GM18951 (cell line): ENCODE data around the gene BMAL2.

Experiments used
- POLR2A ChIP-seq: IDR thresholded peaks from 4 replicates; pipeline ENCODE4 v1.6.1; 2011; ENCODE audit warnings: mild to moderate bottlenecking; ENCODE audit not compliant: insufficient read length, insufficient read depth; ENCODE audit errors: extremely low read depth
- in situ Hi-C: fragments of 300-500 bp; cut with MboI; formaldehyde crosslinking; loops from one replicate; pipeline ENCODE4 v1.12.0; 2022; ENCODE audit warnings: low sequenced_read_pairs, mixed read lengths, inconsistent platforms; ENCODE audit not compliant: unreplicated experiment

BMAL2 gene

DNA sequence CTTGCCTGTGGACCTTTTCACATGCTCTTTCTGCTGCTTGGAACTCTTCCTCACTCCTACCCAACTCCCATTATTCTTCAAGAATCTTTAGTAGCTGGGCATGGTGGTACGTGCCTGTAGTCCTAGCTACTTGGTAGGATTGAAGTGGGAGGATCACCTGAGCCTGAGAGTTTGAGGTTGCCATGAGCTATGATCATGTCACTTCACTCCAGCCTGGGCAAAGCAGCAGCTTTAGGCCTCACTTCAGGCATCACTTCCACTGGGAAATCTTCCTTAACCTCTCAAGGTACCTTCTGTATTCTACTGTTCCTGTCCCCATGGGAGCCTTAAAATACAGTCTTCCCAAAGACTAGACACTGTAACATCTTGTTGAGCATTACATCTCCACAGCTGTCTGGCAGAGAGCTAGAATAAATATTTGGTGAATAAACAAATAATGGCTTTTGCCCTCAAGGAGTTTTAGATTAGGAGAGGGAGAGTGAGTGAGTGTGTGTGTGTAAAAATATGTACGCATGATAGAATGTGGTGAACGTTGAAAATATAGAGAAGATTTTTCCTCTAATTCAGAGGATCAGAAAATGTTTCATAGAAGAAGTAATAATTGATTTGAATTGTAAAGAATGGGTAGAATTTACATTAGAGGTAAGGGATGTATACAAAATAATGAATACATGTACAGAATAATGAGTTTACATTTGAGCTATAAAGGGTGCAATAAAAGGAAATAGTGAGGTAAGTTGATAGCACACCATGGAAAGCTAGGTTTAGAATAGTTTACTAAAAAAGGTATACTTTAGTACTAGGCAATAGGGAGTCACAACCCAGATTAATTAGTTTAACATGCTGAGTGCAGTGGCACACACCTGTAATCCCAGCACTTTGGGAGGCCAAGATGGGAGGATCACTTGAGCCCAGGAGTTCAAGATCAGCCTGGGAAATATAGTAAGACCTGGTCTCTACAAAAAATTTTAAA is 29.2 kb upstream of the BMAL2 start:
- in situ Hi-C loops, result no loop called here

GRCh38 chr12:27304856-27305255 is 27.8 kb upstream of the BMAL2 start:
- TF ChIP-seq POLR2A, result no peak
- in situ Hi-C loops, result no loop called here

More for the DNA sequence above, 29.2 kb upstream of the BMAL2 start:
- no peak for TF ChIP-seq POLR2A

DNA sequence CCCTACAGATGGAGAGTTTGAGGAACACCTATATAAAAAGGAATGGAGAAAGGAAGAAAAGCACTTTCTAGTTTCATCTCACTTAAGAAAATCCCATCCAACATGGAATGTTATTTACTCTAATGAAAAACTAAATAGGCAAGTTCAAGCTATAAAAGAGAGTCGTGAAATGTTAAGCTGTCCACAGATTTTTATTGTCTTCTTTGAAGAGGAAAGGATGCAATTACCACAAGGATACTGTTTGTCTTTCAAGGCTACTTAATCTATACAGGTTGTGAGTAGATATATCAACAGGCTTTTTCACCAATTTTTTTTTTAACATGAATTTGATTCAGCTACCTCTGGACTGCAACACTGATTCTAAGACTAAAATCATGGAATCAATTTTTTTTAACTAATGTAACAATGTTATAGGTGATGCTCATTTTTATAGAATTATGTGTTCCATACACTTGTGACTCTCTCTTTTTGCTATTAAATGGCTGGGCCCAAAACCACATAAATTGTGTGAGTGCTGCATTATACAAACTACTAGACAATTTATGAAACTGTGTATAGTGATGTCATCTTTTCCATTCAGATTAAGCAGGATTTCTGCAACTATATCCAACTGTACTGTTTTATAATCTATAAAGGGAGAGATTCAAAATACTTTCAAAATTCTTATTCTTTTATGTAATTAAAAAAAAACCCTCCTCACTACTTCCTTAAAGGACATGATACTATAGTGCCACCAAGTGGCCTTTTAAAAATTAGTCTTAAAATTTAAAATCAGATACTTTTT is 26.8 kb upstream of the BMAL2 start:
- in situ Hi-C loops, result no loop called here
- TF ChIP-seq POLR2A, result no peak

DNA sequence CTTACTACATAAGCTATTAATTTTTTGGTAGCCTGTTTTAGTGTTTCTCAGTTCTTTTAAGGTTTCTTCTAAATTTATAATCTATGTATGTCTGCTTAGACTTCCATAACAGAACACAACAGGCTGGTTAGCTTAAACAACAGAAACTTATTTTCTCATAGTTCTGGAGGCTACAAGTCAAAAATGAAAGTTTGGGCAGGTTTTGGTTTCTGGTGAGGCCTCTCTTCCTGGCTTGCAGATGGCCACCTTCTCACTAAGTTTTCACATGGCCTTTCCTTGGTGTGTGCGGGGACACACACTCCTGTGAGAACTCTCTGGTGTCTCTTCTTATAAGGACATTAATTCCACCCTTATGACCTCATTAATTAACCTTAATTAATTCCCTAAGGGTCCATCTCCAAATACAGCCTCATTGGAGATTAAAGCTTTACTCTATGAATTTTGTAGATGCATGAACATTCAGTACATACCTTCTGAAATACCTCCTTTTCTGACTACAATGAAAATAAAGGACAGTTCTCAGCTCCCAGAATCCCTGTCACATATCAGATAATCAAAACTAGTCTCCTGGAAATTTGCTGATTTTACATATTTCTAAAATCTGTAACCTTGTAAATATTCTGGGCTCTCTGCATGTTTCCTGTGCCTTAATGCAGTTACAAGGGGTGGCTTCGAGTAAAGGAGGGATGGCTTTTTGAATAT is 23.2 kb upstream of the BMAL2 start:
- in situ Hi-C loops, result no loop called here
- TF ChIP-seq POLR2A, result no peak

DNA sequence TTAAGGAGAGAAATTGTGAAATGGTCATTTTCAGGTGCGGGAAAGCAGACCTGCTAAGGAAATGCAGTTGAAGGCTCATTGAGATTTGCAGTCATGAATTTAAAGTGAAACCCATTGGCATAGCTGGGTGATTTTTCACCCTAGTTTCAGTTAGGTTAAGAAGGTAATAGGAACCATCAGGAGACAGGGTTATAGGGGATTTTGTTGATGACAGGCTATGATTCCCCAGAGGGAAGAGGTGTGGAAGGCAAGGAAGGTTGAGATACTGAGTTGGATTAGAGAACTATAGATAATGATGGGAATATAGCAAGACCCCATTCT is 22.7 kb upstream of the BMAL2 start:
- in situ Hi-C loops, result no loop called here
- TF ChIP-seq POLR2A, result no peak

GRCh38 chr12:27316947-27317346 is 15.7 kb upstream of the BMAL2 start:
- in situ Hi-C loops, result no loop called here
- no peak for TF ChIP-seq POLR2A

DNA sequence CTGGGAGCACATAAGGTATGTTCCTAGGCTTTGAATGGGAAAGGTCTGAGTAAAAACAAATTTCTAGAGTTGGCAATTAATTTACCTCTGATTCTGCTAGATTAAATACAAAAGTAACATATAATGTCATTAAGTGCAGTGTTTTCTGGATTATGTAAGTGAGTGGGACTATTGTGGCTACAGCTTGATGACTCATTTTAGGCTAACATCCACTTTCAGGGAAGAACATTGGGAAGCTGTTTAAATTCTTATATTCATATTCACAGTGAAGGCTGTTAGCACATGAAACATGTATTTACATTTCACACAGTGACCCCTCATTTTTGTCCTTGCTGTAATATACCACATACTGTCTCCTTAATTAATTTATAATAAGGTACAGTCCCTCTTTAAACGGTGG is 13.2 kb upstream of the BMAL2 start:
- TF ChIP-seq POLR2A, result no peak
- in situ Hi-C loops, result no loop called here

- in situ Hi-C loops, result no loop called here
- TF ChIP-seq POLR2A, result no peak
Observed at GRCh38 chr12:27319848-27320247, 12.8 kb upstream of the BMAL2 start.

DNA sequence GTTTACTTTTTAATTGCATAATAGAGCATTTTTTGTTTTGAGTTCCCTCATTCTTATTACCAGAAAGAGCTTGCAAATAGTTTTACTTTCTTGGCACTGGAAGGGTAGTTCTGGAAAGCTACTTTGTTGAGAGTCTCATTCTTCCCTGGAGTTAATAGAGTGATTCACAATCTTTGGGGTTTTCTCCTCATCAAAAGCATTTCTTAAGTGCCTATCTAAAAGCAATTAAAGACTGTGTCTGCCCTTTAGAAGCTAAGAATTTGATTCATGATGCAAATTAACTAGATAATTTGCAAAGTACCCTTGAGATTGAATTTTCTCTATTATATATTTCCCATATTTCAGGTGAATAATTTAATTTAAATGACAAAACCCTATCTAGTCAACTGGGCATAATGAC is 8.1 kb upstream of the BMAL2 start:
- in situ Hi-C loops, result no loop called here
- TF ChIP-seq POLR2A, result no peak

DNA sequence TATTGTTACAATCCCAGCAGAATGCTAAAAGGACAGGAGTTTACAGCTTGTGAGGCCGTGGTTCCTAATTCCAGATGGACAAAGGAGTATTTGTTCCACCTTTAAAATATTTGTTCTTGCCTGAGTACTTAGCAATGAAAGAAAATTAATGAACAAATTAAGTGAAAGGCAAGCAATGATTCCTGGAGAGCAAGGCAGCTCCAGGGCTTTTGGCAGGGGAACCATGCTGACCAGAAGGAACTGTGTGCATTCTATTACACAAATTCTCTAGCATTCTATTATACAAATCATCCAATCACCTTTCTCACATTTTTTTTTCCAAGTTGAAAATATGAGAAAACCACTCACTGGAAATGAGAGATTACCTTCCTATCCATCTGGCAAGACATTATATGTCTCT is 1.8 kb upstream of the BMAL2 start:
- no peak for TF ChIP-seq POLR2A
- in situ Hi-C loops, result no loop called here

DNA sequence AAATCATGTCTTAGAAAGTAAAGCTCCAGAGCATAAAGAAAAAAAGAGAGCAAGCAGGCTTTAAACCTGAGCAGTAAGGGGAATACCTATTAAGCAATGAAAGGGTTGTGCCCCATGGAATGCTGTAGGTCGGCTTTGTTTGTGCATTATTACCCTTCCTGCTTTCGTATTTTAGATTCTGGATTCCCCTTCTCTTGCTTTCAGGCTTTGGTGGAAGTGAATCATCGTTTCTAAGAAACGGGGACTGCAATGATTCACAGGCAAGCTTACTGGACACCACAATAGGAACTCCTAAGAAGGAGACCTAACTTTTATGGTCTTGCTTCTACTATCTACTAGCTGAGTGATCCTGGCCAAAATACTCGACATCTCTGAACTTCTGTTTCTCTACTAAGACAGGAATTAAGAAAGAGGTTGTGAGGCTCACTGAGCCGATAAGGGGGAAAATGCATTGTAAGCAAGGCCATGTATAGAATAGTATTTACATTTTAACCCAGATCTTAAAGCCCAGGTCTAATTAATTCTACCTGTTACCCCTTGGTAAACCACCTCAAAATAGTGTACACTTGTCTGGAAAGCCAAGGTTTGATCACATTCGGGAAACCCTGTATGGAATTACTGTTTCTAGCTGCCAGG is 1.2 kb upstream of the BMAL2 start:
- in situ Hi-C loops, result no loop called here

DNA sequence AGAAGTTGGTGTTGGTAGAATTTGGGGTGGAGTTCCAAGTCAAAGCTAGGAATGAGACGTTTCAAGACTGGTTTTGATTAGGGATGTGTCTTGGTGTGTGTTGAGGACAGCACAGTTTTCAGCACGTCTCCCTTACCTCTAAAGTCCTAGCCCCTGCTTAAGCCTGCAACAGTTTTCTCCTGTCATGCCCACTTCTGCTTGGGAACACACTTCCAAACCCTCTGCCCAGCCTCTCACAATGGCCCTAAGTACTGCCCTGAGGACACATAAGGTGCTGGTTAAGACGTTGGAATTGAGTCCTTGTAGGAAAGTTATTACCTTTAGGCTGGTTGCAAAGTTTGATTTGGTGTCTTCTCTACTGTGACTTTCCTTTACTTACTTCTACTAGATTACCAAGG is 710 bp upstream of the BMAL2 start:
- TF ChIP-seq POLR2A, result no peak
- in situ Hi-C loops, result no loop called here

More for the DNA sequence above, 1.2 kb upstream of the BMAL2 start:
- TF ChIP-seq POLR2A, result no peak

DNA sequence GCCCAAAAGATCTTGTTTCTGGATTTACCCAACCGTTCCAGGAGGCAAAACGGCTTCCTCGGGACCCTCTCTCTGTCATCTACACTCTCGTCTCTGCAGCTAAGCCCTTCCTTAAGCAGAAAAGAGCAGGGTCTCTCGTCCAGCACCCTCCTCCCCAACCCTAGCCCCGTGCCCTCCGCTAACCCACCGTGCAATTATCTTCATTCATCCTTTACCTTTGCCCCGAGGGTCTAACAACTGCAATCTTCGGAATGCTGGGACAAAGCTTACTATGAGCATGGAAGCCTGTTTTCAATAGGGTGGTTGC is 276 bp upstream of the BMAL2 start:
- TF ChIP-seq POLR2A, result no peak
- in situ Hi-C loops, result no loop called here
